NCI-H1092 (cell line): ENCODE data around the gene ZNF330.

Source experiments
- DNase-seq: peaks from one replicate; lab custom pipeline; 2025; lab: John Stamatoyannopoulos, UW

The ZNF330 gene

GRCh38 chr4:141233673-141234072, 13.0 kb downstream of the ZNF330 start:
- DNase-seq: no peak

- no peak for DNase-seq
Observed at GRCh38 chr4:141238186-141238585, 17.5 kb downstream of the ZNF330 start.

GRCh38 chr4:141240259-141240658, 19.6 kb downstream of the ZNF330 start:
- no peak for DNase-seq

GRCh38 chr4:141240671-141241070, 20.0 kb downstream of the ZNF330 start:
- no peak for DNase-seq

GRCh38 chr4:141241986-141242385, 21.3 kb downstream of the ZNF330 start:
- no peak for DNase-seq

GRCh38 chr4:141244419-141244818, 23.7 kb downstream of the ZNF330 start:
- no peak for DNase-seq

GRCh38 chr4:141246243-141246642, 25.5 kb downstream of the ZNF330 start:
- DNase-seq: no peak

GRCh38 chr4:141246683-141247429, 26.2 kb downstream of the ZNF330 start:
- DNase-seq: no peak

GRCh38 chr4:141247430-141247780, 26.7 kb downstream of the ZNF330 start:
- no peak for DNase-seq

GRCh38 chr4:141248029-141248428, 27.3 kb downstream of the ZNF330 start:
- no peak for DNase-seq

- DNase-seq: no peak
Observed at GRCh38 chr4:141248486-141248885, 27.8 kb downstream of the ZNF330 start.

GRCh38 chr4:141254326-141254725, 33.6 kb downstream of the ZNF330 start:
- no peak for DNase-seq

- no peak for DNase-seq
Observed at GRCh38 chr4:141255016-141255415, 34.3 kb downstream of the ZNF330 start.

- DNase-seq: no peak
Observed at GRCh38 chr4:141258558-141258957, 37.9 kb downstream of the ZNF330 start.

- no peak for DNase-seq
Observed at GRCh38 chr4:141275834-141276233, 55.1 kb downstream of the ZNF330 start.

GRCh38 chr4:141283152-141283551, 62.5 kb downstream of the ZNF330 start:
- no peak for DNase-seq

- no peak for DNase-seq
Observed at GRCh38 chr4:141283563-141283962, 62.9 kb downstream of the ZNF330 start.
